ENCODE results near the gene CCDC148. TPM values are rescaled to one million over a fixed set of nuclear protein-coding genes. Genes with fewer than 3 reads are reported as not detected.

Gene CCDC148
- total and polyA plus RNA-seq, 2 experiments from 2014 or later, result 1.2 to 1.8 TPM

- Histone ChIP-seq H3F3A (replicated peaks; ENCODE audit: low read depth) (peaks cover 4% of the 10 kb centered on the region), H3K27ac (ENCODE audit: low read depth) (peak overlapping the region; percentile 94), H2AFZ (peak overlapping the region; percentile 60), H4K20me1 (replicated peaks; ENCODE audit: insufficient read depth) (peaks cover 38% of the 10 kb centered on the region), H3K27me3 (ENCODE audit: insufficient read depth) (no peaks in the 10 kb centered on the region), H3K9me2 (ENCODE audit: insufficient read depth) (no peaks in the 10 kb centered on the region), H3K4me3 (peak overlapping the region; percentile 97), H3K79me2 (replicated peaks; ENCODE audit: insufficient read depth) (peaks cover 49% of the 10 kb centered on the region), H3K4me2 (peak overlapping the region; percentile 90), H3K36me3 (ENCODE audit: insufficient read depth) (no peaks in the 10 kb centered on the region), H3K4me1 (ENCODE audit: insufficient read depth) (peaks cover 43% of the 10 kb centered on the region)
- Mint-ChIP-seq H3K27ac (peak overlapping the region; percentile 92), H3K4me3 (peak overlapping the region; percentile 93), H3K9me3 (peaks cover 3% of the 10 kb centered on the region; the same call in 1 of the 3 replicates), H3K36me3 (ENCODE audit: low read depth) (peaks cover 3% of the 10 kb centered on the region; the same call in 1 of the 3 replicates), H3K4me1 (peaks cover 47% of the 10 kb centered on the region), H3K27me3 (ENCODE audit: insufficient read depth, low read depth, poor library complexity) (peaks cover 5% of the 10 kb centered on the region)
- no peak for TF ChIP-seq ETS1 (IDR thresholded peaks at IDR 0.05)
- TF ChIP-seq CTCF (conservative IDR thresholded peaks at IDR 0.05; ENCODE audit: low read depth in 2 of 2), result peak in 1 of 2 experiments; percentile 6; a peak in 1 of 4 replicates
- no peak for TF ChIP-seq EZH2 (IDR thresholded peaks at IDR 0.05; ENCODE audit: low read depth, unreplicated experiment)
- no peak for TF ChIP-seq ZNF114 (CRISPR knock-in tag; IDR thresholded peaks at IDR 0.05)
- TF ChIP-seq POLR2AphosphoS5 (IDR thresholded peaks at IDR 0.05; ENCODE audit: low read depth), result peak; percentile 68
- peak; percentile 59 for TF ChIP-seq CREB1 (CRISPR knock-in tag; IDR thresholded peaks at IDR 0.05; ENCODE audit: low read depth)
- DNase-seq (ENCODE audit: low spot score) (peak; percentile 97), ATAC-seq (peak; percentile 81)
These were observed 1.5 kb upstream of the CCDC148 start for GRCh38 chr2:158457826-158458616.

GRCh38 chr2:158457092-158457825 is 706 bp upstream of the CCDC148 start:
- peak overlapping the region; percentile 90 for H3K4me2 ChIP-seq
- H3K9me3 Mint-ChIP-seq, result peaks cover 3% of the 10 kb centered on the region; the same call in 1 of the 3 replicates
- H3K4me1 Mint-ChIP-seq, result peaks cover 46% of the 10 kb centered on the region
- DNase-seq (ENCODE audit: low spot score) (peak; percentile 63), ATAC-seq (peak; percentile 28)
- H3K79me2 ChIP-seq (replicated peaks; ENCODE audit: insufficient read depth), result peaks cover 41% of the 10 kb centered on the region
- H4K20me1 ChIP-seq (replicated peaks; ENCODE audit: insufficient read depth), result peaks cover 31% of the 10 kb centered on the region
- H3K27ac ChIP-seq (ENCODE audit: low read depth), result peak overlapping the region; percentile 94
- peaks cover 4% of the 10 kb centered on the region for H3F3A ChIP-seq (replicated peaks; ENCODE audit: low read depth)
- peak overlapping the region; percentile 92 for H3K27ac Mint-ChIP-seq
- peak overlapping the region; percentile 93 for H3K4me3 Mint-ChIP-seq
- peak overlapping the region; percentile 97 for H3K4me3 ChIP-seq
- no peaks in the 10 kb centered on the region for H3K27me3 ChIP-seq (ENCODE audit: insufficient read depth)
- H3K9me2 ChIP-seq (ENCODE audit: insufficient read depth), result no peaks in the 10 kb centered on the region
- no peaks in the 10 kb centered on the region for H3K36me3 ChIP-seq (ENCODE audit: insufficient read depth)
- no peak overlapping the region; the same call in 1 of the 2 replicates for H2AFZ ChIP-seq
- H3K27me3 Mint-ChIP-seq (ENCODE audit: insufficient read depth, low read depth, poor library complexity), result peaks cover 5% of the 10 kb centered on the region
- H3K36me3 Mint-ChIP-seq (ENCODE audit: low read depth), result peaks cover 3% of the 10 kb centered on the region; the same call in 1 of the 3 replicates
- H3K4me1 ChIP-seq (ENCODE audit: insufficient read depth), result peaks cover 40% of the 10 kb centered on the region
- TF ChIP-seq STAT1 (IDR thresholded peaks at IDR 0.05; ENCODE audit: unreplicated experiment), result no peak
- no peak for TF ChIP-seq ZNF462 (CRISPR knock-in tag; IDR thresholded peaks at IDR 0.05)
- no peak for TF ChIP-seq EZH2 (IDR thresholded peaks at IDR 0.05; ENCODE audit: low read depth, unreplicated experiment)
- no peak for TF ChIP-seq EZH2phosphoT487 (IDR thresholded peaks at IDR 0.05; ENCODE audit: unreplicated experiment)
- no peak for TF ChIP-seq JUNB (IDR thresholded peaks at IDR 0.05; ENCODE audit: unreplicated experiment)
- no peak for TF ChIP-seq NANOG (IDR thresholded peaks at IDR 0.05; ENCODE audit: borderline replicate concordance)

Measured in GM23338 (cell line).